ENCODE data around the gene ARHGEF19.
"Not testable (repeated sequence)": the region's sequence is repeated elsewhere in the genome, so short reads cannot be mapped to it uniquely, and the experiment has no call there.

Gene ARHGEF19

GRCh38 chr1:16218674-16219071 lies 6.2 kb upstream of the ARHGEF19 start:
- no peak for FAIRE-seq

DNA sequence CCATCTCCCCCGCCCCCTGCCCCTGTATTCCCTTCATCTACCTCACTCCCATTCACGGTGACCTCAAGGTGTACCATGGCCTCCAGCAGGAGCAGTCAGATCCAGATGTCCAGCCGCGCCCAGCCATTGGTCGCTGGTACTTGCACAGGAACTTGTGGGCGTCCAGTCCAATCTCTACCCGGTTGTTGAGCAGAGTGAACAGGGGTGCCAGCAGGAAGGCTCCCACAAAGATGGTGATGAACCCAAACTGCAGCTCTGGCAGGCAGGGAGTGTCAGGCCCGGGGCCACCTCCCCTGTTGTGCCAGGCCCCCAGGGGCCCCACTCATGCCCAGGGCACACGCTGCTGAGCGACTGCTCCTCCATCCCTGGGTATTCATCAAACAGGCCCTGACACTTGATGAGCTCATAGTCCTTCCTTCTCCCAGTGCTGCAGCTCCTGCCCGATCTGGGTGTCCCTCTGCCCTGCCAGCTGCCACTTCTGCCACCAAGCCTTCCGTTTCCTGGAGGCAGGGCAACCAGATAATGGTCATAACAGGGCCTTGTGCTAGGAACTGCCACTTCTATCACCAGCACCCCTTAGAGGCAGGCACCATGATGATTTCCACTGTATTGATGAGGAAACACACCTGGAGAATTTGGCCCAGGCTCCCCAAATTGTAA lies 5.7 kb upstream of the ARHGEF19 start:
- FAIRE-seq: no peak

DNA sequence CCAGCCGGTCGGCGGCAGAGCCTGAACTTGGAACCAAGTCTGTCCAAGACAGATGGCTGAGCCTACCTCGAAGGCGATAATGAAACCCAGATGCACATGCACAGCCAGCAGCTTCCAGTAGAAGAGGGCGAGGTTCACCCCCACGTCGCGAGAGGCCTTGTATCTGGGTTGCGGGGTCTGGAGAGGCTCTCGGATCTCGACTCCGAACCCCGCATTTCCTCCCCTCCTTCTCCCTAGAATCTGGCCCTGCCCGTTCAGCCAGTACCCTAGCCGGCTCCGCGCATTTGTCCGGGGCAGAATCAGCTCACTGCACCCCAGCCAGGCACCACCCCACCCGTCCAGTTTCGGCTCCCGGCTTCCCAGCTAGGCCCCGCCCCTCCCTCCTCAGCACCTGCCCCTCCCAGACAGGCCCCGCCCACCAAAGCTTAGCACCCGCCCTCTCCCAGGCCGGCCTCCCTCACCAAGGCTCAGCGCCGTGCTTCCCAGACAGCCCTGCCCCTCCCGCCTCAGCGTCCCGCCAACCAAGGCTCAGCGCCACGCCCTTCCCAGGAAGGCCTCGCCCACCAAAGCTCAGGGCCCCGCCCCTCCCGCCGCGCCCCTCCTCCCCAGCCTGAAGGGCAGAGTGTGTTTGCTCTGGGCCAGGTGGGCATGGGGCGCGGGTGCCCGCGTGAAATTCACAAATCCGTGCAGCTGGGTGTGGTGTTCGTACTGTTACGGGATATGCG lies 4.8 kb upstream of the ARHGEF19 start:
- FAIRE-seq: no peak

GRCh38 chr1:16215882-16216753 lies 3.7 kb upstream of the ARHGEF19 start:
- FAIRE-seq: no peak

DNA sequence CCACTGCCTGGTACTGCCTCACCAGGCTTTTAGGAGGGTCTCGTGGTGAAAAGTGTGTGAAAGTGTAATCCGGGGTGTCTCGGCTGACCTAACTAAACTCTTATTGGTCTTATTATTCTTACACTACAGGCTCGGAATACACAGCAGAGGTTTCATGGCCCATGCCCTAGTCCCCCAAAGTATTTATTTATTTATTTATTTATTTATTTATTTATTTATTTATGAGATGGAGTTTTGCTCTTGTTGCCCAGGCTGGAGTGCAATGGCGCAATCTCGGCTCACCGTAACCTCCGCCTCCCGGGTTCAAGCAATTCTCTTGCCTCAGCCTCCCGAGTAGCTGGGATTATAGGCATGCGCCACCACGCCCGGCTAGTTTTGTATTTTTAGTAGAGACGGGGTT lies 2.8 kb upstream of the ARHGEF19 start:
- not testable (repeated sequence) for FAIRE-seq

DNA sequence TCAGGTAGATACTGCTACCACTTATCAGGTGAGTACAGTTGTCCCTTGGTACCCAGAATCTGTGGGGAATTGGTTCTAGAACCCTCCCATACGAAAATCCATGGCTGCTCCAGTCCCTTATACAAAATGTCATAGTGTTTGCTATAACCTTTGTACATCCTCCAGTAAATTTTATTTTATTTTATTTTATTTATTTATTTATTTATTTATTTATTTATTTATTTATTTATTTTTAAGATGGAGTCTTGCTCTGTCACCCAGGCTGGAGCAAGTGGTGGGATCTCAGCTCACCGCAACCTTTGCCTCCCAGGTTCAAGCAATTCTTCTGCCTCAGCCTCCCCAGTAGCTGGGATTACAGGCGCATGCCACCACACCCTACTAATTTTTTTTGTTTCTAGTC lies 1.1 kb upstream of the ARHGEF19 start:
- FAIRE-seq: not testable (repeated sequence)

- no peak for FAIRE-seq
These were observed 561 bp upstream of the ARHGEF19 start for GRCh38 chr1:16213013-16213412.

GRCh38 chr1:16211824-16212223 lies 628 bp downstream of the ARHGEF19 start:
- FAIRE-seq: no peak

DNA sequence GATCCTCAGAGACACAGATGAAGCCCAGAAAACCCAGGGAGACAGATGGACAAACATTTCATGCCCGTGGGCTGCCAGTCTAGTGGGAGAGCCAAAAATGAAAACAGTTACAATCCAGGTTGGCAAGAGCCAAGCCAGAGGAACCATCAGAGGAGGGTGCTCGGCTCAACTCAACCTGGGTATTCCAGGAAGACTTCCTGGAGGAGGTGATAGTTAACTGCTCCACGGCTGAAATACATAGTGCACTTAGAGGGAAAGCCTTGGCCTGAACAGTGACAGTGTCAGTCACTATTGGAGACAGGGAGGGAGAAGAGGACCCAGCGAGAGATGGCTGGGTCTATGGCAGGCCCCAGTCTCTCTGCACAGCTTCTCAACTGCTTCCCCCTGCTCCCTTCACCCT lies 1.9 kb downstream of the ARHGEF19 start:
- FAIRE-seq: no peak

DNA sequence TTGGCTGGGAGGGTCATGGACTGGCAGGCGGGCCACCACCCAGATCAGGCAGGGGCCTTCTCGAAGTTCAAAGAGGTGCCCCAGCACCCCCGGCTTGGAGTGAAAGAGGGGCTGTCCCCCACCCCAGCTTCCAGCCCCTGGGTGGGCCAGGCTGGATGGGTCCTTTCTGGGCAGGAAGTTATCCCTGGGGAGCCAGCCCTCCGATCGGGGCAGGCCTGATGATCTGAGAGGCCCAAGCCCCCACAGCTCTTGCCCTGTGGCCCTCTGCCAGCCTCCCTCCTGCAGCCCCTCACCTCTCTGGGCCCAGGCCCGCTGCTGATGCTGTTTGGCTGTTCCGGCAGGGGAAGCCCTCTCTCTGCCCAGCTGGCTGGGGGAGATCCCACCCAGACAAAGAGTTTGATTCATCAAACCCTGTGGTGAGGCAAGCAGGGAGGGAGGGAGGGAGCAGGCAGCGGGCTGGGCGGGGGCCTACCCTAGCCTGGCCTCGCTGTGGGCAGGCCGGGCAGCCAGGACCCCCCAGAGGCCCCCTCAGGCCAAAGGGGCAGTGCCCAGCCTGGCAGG lies 2.5 kb downstream of the ARHGEF19 start:
- no peak for FAIRE-seq

DNA sequence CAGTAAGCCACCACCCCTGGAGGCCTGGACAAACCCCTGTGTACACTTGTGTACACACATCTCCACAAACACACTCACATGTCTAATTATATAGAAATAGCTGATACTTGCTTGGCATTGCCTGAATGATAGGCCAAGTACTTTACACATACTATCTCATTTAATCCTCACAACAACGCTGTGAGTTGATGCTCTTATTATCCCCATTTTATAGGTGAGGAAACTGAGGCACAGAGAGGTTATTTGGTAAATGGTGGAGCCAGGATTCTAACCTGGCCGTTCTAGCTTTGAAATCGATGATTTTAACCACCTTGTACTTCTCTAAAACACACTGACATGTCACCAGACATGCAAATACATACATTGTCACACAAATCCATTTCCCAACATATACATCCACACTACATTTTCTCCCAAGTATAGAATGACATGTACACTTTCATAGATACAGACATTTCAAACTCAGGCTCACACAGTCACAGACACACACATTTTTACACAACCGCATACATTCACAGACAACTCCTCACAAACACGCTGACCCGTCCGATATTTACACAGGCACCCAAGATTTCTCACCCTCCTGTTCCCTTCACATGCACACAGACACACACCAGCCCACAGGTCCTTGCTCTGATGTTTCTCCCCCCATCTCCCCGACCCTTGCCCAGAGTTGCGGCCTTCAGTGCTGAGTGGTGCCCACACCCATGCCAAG lies 3.2 kb downstream of the ARHGEF19 start:
- no peak for FAIRE-seq

DNA sequence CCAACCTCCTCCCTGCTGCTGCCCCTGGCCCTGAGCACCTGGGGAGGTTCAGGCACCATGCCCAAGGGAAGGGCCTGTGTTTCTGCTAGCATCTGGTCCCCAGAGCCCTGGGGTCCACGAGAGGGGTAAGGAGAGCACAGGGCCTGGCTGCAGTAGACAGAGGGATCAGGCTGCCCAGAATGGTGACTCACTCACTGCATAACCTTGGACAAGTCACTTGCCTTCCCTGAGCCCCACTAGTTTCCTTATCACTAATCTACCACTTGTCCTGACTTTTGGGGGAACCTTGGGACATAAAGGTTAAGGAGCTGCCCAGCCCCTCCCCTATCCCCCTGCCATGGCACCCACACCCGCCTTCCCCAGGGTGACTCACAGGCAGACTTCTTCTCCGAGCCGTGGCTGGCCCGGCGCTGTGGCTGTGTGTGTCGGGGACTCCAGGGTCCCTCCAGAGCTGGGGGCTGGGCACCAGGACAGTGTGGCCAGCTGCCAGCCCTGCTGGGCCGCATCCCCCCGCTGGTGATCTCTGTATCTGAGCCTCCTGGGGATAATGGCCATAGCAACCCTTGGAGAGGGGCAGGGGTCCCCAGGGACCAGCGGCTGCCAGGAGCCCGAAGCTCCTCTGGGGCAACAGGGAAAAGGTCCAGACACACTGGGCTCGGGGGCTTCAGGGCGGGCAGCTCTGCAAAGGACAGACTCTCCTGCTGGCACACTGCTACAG lies 4.0 kb downstream of the ARHGEF19 start:
- no peak for FAIRE-seq

- FAIRE-seq: no peak
These were observed 4.9 kb downstream of the ARHGEF19 start for GRCh38 chr1:16207318-16208269.

GRCh38 chr1:16206547-16207317 lies 5.7 kb downstream of the ARHGEF19 start:
- FAIRE-seq: no peak

- no peak for FAIRE-seq
These were observed 6.4 kb downstream of the ARHGEF19 start for GRCh38 chr1:16205891-16206546.

DNA sequence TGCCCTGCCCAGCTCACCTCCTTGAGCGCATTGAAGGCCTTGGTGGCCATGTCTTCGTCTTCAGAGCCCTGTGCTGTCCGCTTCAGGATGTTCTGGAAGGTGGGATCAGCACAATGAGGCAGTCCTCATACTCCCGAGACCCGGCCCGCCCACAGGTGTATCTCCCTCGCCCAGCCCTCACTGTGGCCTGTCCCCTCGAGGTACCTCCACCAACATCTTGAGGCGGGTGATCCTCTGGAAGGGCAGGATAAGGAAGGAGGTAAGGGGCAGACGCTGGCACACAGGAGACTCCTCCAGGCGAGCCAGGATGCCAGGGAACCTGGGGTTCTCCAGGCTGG lies 7.1 kb downstream of the ARHGEF19 start:
- FAIRE-seq: no peak

DNA sequence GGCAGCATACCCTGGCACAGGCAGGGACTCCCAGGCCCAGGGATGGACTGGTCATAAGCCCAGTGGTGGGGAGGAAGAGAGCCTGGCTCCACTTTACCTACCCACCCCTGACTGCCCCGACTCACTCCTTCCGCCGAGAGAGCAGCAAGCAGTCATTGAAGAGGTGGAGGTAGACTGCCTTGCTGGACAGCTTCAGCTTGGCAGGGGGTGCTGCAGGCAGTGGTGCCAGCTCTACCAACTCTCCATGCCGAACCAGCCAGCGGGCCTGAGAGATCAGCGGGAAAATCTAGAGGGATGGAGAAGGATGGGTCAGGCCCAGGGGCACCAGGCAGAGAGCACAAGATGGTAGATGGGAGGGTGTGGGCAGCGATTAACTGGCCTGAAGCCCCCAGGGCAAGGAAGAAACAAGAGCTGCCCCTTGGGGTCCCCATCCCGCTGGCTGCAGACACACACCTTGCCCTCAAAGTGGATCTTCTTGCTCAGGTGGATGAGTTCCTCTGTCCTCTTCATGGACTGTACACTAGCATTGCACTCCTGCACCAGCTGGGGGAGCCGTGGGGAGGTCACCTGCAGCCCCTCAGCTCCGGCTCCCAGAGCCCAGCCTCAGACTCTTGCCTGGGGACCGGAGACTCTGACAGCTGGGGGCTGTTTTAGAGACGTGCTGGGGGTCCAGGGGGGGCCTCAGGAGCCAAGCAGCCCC lies 7.7 kb downstream of the ARHGEF19 start:
- no peak for FAIRE-seq

DNA sequence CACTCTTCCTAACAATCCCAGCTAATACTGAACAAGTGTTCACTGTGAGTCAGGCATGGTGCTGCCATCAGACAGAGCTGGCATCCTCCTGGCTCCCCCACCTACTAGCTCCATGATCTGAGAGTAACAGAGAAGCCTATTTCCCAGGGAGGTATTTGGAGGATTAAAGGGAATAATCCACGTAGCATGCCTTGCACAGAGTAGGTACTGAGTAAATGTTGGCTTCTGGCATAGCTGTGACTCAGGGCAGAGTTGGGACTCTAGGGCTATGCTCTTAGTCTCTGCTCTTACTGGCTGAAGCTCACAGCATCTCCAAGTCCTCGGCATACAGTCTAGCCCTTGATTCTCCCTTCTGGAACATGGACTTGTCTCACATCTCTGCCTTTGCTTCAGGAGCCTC lies 8.2 kb downstream of the ARHGEF19 start:
- no peak for FAIRE-seq

DNA sequence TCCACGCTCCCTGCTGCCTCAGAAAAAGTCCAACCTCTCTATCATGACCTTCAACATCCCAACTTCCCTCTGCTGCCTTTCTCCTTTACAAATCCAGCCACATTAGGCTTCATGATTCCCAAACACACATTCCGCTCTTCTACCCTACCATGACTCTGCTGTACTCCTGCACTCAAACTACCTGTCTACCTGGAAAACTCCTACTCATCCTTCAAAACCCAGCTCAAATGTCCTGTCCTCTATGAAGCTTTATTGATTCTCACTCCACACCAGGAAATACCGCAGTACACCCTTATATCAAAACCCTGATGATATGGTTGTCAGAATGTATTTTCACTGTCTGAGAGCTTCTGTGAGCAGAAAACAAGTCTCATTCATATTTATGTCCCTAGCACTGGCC lies 8.9 kb downstream of the ARHGEF19 start:
- no peak for FAIRE-seq

All from A204.1 (cell line).